ENCODE results near the gene KIF17.

GRCh38 chr1:20703124-20703756 lies 14.6 kb downstream of the KIF17 start:
- TF ChIP-seq CTCF (IDR thresholded peaks at IDR 0.05; ENCODE audit: low read depth, low read length, poor library complexity, severe bottlenecking) (no peak), EZH2phosphoT487 (IDR thresholded peaks at IDR 0.05; ENCODE audit: borderline replicate concordance, low read length) (no peak)

Measured in DOHH2 (cell line).